ENCODE measurements around the gene NFIB. TPM values are rescaled to one million over a fixed set of nuclear protein-coding genes. Genes with fewer than 3 reads are reported as not detected.

Gene NFIB
- total RNA-seq, 1 experiment from 2014 or later, result not detected

DNA sequence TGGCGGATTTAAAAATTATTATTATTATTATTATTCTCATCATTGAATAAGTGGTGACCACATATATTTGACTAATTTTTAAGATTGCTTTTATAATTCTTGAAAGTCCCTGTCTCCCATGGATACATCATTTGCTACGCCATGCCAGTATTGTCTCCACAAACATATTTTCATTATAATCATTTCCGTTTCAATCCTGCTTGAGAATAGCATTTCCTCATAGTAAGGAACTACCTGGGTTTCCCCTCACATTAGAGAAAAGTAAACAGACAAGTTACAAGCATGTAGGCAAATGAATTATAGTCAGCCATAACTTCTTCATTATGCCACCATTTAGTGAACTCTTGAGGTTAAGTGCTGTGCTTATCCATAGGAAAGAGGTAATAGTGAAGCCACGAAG lies 276.6 kb downstream of the NFIB start:
- DNase-seq (ENCODE audit: low spot score), result no peak
- in situ Hi-C loops (cut with HindIII; ENCODE audit: low sequenced_read_pairs), result no loop called here

DNA sequence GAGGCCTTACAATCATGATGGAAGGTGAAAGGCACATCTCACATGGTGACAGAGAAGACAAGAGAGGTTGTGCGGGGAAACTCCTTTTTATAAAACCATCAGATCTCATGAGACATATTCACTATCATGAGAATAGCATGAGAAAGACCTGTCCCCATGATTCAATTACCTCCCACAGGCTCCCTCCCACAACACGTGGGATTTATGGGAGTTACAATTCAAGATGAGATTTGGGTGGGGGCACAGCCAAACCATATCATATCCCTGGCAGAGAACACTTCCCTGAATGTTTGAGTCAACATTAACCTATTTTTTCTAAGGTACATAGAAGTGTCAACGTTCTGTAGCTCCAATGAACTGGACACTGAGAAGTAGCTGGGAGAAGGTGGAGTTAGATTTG lies 280.9 kb downstream of the NFIB start:
- DNase-seq (ENCODE audit: low spot score), result no peak
- in situ Hi-C loops (cut with HindIII; ENCODE audit: low sequenced_read_pairs), result no loop called here

All from G401 (cell line).